Vagina (tissue), 2 donors: ENCODE measurements around the gene SUMO3. TPM values are rescaled to one million over a fixed set of nuclear protein-coding genes. Genes with fewer than 3 reads are reported as not detected.
"Not testable (repeated sequence)": the region's sequence is repeated elsewhere in the genome, so short reads cannot be mapped to it uniquely, and the experiment has no call there.

ENCODE experiments used
- DNase-seq, 2 donors: peaks; one replicate each; pipeline ENCODE4 v3.0.0-alpha.2; 2017; ENCODE audit errors: extremely low spot score in 2 of 2
- H3K27ac ChIP-seq: fragments of 200-600 bp; sonication (generic); one replicate; pipeline ENCODE4 v1.5.1; 2019
- H3K27me3 ChIP-seq: fragments of 200-600 bp; sonication (generic); one replicate; pipeline ENCODE4 v1.5.1; 2019
- H3K36me3 ChIP-seq, 2 donors: fragments of 200-600 bp; sonication (generic); one replicate each; pipeline ENCODE4 v1.5.1; 2017 to 2019
- H3K4me1 ChIP-seq: fragments of 200-600 bp; sonication (generic); one replicate; pipeline ENCODE4 v1.5.1; 2019
- H3K4me3 ChIP-seq, 2 donors: fragments of 200-600 bp; sonication (generic); 1 replicate in 1 of 2; 2 replicates in 1 of 2; pipeline ENCODE4 v1.5.1; 2016 to 2019
- H3K9me3 ChIP-seq: fragments of 200-600 bp; sonication (generic); one replicate; pipeline ENCODE4 v1.5.1; 2019
- CTCF ChIP-seq, 3 experiments: fragments of 450-650 bp in 2 of 3; fragments of 200-600 bp in 1 of 3; sonication (generic) in 1 of 3; IDR thresholded peaks; one replicate each; pipeline ENCODE4 v1.5.1; 2017 to 2019; ENCODE audit warnings: antibody characterized with exemption in 3 of 3, mild to moderate bottlenecking in 2 of 3, moderate library complexity in 2 of 3
- POLR2A ChIP-seq, 2 donors: fragments of 450-650 bp; IDR thresholded peaks; one replicate each; pipeline ENCODE4 v1.6.1; 2017; ENCODE audit warnings: antibody characterized with exemption in 2 of 2, mild to moderate bottlenecking in 2 of 2, moderate library complexity in 2 of 2
- POLR2AphosphoS5 ChIP-seq, 2 donors: sonication (generic); formaldehyde crosslinking; IDR thresholded peaks; one replicate each; pipeline ENCODE4 v1.9.0; 2017; ENCODE audit warnings: antibody characterized with exemption in 2 of 2, mild to moderate bottlenecking in 2 of 2, low read depth in 1 of 2; ENCODE audit not compliant: insufficient read depth in 1 of 2
- intact Hi-C: fragments of 100-400 bp; cut with DNase I; formaldehyde crosslinking; loops from one replicate; pipeline ENCODE4 v1.15.1; 2023
- total RNA-seq: library from RNA; depleted of rRNA; stranded (reverse); fragments of >200 nt; gene quantifications from one replicate; pipeline ENCODE4 v1.2.3, GENCODE V29; 2016

SUMO3 gene
- total RNA-seq, 1 donor from 2014 or later = 70.0 TPM

GRCh38 chr21:44835647-44835973 is 17.7 kb upstream of the SUMO3 start:
- Histone ChIP-seq H3K27ac (no peak overlapping the region), H3K36me3 (no peaks in the 10 kb centered on the region), H3K27me3 (no peaks in the 10 kb centered on the region), H3K4me1 (peaks cover 7% of the 10 kb centered on the region), H3K9me3 (no peaks in the 10 kb centered on the region), H3K4me3 (no peak overlapping the region)
- intact Hi-C loops = no loop called here
- TF ChIP-seq POLR2AphosphoS5 (IDR thresholded peaks at IDR 0.05; ENCODE audit: insufficient read depth in 1 of 2, low read depth in 1 of 2) (no peak), CTCF (IDR thresholded peaks at IDR 0.05) (no peak)
- no peak for DNase-seq

- H3K4me3 ChIP-seq = no peak overlapping the region
- no peaks in the 10 kb centered on the region for H3K9me3 ChIP-seq
- H3K4me1 ChIP-seq = peaks cover 7% of the 10 kb centered on the region
- DNase-seq = no peak
- no peak overlapping the region for H3K27ac ChIP-seq
- TF ChIP-seq CTCF (IDR thresholded peaks at IDR 0.05) = no peak
- no peak for TF ChIP-seq POLR2AphosphoS5 (IDR thresholded peaks at IDR 0.05; ENCODE audit: insufficient read depth in 1 of 2, low read depth in 1 of 2)
- no peak for TF ChIP-seq POLR2A (IDR thresholded peaks at IDR 0.05)
- H3K27me3 ChIP-seq = no peaks in the 10 kb centered on the region
- intact Hi-C loops = no loop called here
- H3K36me3 ChIP-seq = no peaks in the 10 kb centered on the region
Observed at GRCh38 chr21:44834951-44835646, 17.2 kb upstream of the SUMO3 start.

GRCh38 chr21:44834231-44834950 is 16.5 kb upstream of the SUMO3 start:
- DNase-seq = no peak
- TF ChIP-seq CTCF (IDR thresholded peaks at IDR 0.05) = no peak
- intact Hi-C loops = no loop called here
- Histone ChIP-seq H3K27me3 (no peaks in the 10 kb centered on the region), H3K27ac (no peak overlapping the region), H3K36me3 (no peaks in the 10 kb centered on the region), H3K4me1 (peaks cover 7% of the 10 kb centered on the region), H3K9me3 (no peaks in the 10 kb centered on the region), H3K4me3 (no peak overlapping the region)

- H3K27ac ChIP-seq = no peak overlapping the region
- DNase-seq = no peak
- intact Hi-C loops = no loop called here
- no peaks in the 10 kb centered on the region for H3K36me3 ChIP-seq
- H3K4me3 ChIP-seq = no peak overlapping the region
- H3K4me1 ChIP-seq = peaks cover 7% of the 10 kb centered on the region
- H3K9me3 ChIP-seq = no peaks in the 10 kb centered on the region
- TF ChIP-seq CTCF (IDR thresholded peaks at IDR 0.05) = no peak
- TF ChIP-seq POLR2AphosphoS5 (IDR thresholded peaks at IDR 0.05; ENCODE audit: insufficient read depth in 1 of 2, low read depth in 1 of 2) = no peak
- no peak for TF ChIP-seq POLR2A (IDR thresholded peaks at IDR 0.05)
- H3K27me3 ChIP-seq = no peaks in the 10 kb centered on the region
Observed at GRCh38 chr21:44833663-44834062, 15.8 kb upstream of the SUMO3 start.

GRCh38 chr21:44832516-44833255 is 14.8 kb upstream of the SUMO3 start:
- H3K36me3 ChIP-seq, intact Hi-C loops, H3K27me3 ChIP-seq, DNase-seq, H3K4me1 ChIP-seq, H3K4me3 ChIP-seq, H3K9me3 ChIP-seq, H3K27ac ChIP-seq: not testable (repeated sequence)
